Fibroblast of lung (primary cell): ENCODE results near the gene CRYL1. TPM values are rescaled to one million over a fixed set of nuclear protein-coding genes. Genes with fewer than 3 reads are reported as not detected.

Source experiments
- DNase-seq, 2 donors: peaks; one replicate each; pipeline versions ENCODE4 v3.0.0 to v3.0.0-alpha.2; 2010; ENCODE audit warnings: low read depth in 2 of 2
- H2AFZ ChIP-seq: 2 replicates; pipeline ENCODE4 v1.5.1; 2012; ENCODE audit warnings: low read length, control low read depth, inconsistent platforms
- H3K27ac ChIP-seq: 2 replicates; pipeline ENCODE4 v1.5.1; 2011; ENCODE audit warnings: low read length, control low read depth; ENCODE audit not compliant: insufficient read depth
- H3K27me3 ChIP-seq: 2 replicates; pipeline ENCODE4 v1.5.1; 2011; ENCODE audit warnings: mild to moderate bottlenecking, low read length; ENCODE audit not compliant: control insufficient read depth, insufficient read depth
- H3K36me3 ChIP-seq: 2 replicates; pipeline ENCODE4 v1.5.1; 2011; ENCODE audit warnings: low read length; ENCODE audit not compliant: control insufficient read depth, insufficient read depth
- H3K4me1 ChIP-seq: 2 replicates; pipeline ENCODE4 v1.5.1; 2011; ENCODE audit warnings: low read length; ENCODE audit not compliant: control insufficient read depth, insufficient read depth; ENCODE audit errors: extremely low read depth
- H3K4me2 ChIP-seq: 2 replicates; pipeline ENCODE4 v1.5.1; 2011; ENCODE audit warnings: low read length, control low read depth; ENCODE audit not compliant: insufficient read depth; ENCODE audit errors: extremely low read depth
- H3K4me3 ChIP-seq, 4 experiments: fragments of 200-600 bp in 1 of 4; sonication (generic) in 1 of 4; replicated peaks in 1 of 4; 2 replicates each; pipeline ENCODE4 v1.5.1; 2011 to 2016; ENCODE audit warnings: low read length in 4 of 4, low read depth in 3 of 4, mild to moderate bottlenecking in 3 of 4, control low read depth in 2 of 4, inconsistent platforms in 1 of 4, mixed read lengths in 1 of 4; ENCODE audit not compliant: insufficient read depth in 1 of 4; ENCODE audit errors: control extremely low read depth in 1 of 4
- H3K79me2 ChIP-seq: 2 replicates; pipeline ENCODE4 v1.5.1; 2012; ENCODE audit warnings: mild to moderate bottlenecking, low read length, inconsistent platforms; ENCODE audit not compliant: control insufficient read depth, insufficient read depth
- H3K9ac ChIP-seq: 2 replicates; pipeline ENCODE4 v1.5.1; 2011; ENCODE audit warnings: mild to moderate bottlenecking, low read length, control low read depth; ENCODE audit not compliant: insufficient read depth
- H3K9me3 ChIP-seq: 2 replicates; pipeline ENCODE4 v1.5.1; 2012; ENCODE audit warnings: low read depth, low read length; ENCODE audit not compliant: control insufficient read depth, insufficient read depth
- H4K20me1 ChIP-seq: 2 replicates; pipeline ENCODE4 v1.5.1; 2011; ENCODE audit warnings: low read length; ENCODE audit not compliant: control insufficient read depth, insufficient read depth; ENCODE audit errors: extremely low read depth
- EZH2 ChIP-seq: IDR thresholded peaks from 2 replicates; pipeline ENCODE4 v1.5.1; 2012; ENCODE audit warnings: low read length, control low read depth, mild to moderate bottlenecking; ENCODE audit errors: missing control alignments
- polyA plus RNA-seq, 2 donors: library from polyadenylated mRNA; depleted of rRNA in 1 of 2; stranded (reverse) in 1 of 2; unstranded in 1 of 2; fragments of >200 nt; gene quantifications; 2 replicates each; pipeline ENCODE4 v1.2.1, GENCODE V29; 2011 to 2012; ENCODE audit warnings: missing spikeins in 1 of 2
- total RNA-seq: library from RNA; depleted of rRNA; stranded (reverse); fragments of >200 nt; gene quantifications from 2 replicates; pipeline ENCODE4 v1.2.1, GENCODE V29; 2014
- TF ChIP-seq, protein P1 (sequence below), 2 donors: IDR thresholded peaks in 1 of 2; conservative IDR thresholded peaks in 1 of 2; 1 replicate in 1 of 2; 2 replicates in 1 of 2; pipeline ENCODE4 v1.5.1; 2011 to 2012; ENCODE audit warnings: low read length in 2 of 2, control low read depth in 1 of 2, inconsistent platforms in 1 of 2, low read depth in 1 of 2, mild to moderate bottlenecking in 1 of 2

The CRYL1 gene
- total and polyA plus RNA-seq, 2 donors (not counting 1 experiment from before 2014, with no cell fraction given), result 18.3 to 20.1 TPM

GRCh38 chr13:20362484-20363041, 163.1 kb downstream of the CRYL1 start:
- H3K4me2 ChIP-seq, result no peak overlapping the region

GRCh38 chr13:20360835-20361412, 164.7 kb downstream of the CRYL1 start:
- peak in 1 of 2 donors; percentile 68 for DNase-seq
- Histone ChIP-seq H4K20me1 (no peaks in the 10 kb centered on the region), H2AFZ (no peak overlapping the region), H3K27ac (no peak overlapping the region), H3K79me2 (no peaks in the 10 kb centered on the region), H3K9ac (no peak overlapping the region), H3K4me3 (no peak overlapping the region), H3K36me3 (no peaks in the 10 kb centered on the region), H3K4me1 (no peaks in the 10 kb centered on the region), H3K9me3 (no peaks in the 10 kb centered on the region), H3K27me3 (no peaks in the 10 kb centered on the region), H3K4me2 (no peak overlapping the region)
- TF ChIP-seq EZH2, result no peak
- TF ChIP-seq, protein P1, sequence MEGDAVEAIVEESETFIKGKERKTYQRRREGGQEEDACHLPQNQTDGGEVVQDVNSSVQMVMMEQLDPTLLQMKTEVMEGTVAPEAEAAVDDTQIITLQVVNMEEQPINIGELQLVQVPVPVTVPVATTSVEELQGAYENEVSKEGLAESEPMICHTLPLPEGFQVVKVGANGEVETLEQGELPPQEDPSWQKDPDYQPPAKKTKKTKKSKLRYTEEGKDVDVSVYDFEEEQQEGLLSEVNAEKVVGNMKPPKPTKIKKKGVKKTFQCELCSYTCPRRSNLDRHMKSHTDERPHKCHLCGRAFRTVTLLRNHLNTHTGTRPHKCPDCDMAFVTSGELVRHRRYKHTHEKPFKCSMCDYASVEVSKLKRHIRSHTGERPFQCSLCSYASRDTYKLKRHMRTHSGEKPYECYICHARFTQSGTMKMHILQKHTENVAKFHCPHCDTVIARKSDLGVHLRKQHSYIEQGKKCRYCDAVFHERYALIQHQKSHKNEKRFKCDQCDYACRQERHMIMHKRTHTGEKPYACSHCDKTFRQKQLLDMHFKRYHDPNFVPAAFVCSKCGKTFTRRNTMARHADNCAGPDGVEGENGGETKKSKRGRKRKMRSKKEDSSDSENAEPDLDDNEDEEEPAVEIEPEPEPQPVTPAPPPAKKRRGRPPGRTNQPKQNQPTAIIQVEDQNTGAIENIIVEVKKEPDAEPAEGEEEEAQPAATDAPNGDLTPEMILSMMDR (conservative IDR thresholded peaks at IDR 0.05 in 1 of 2, IDR thresholded peaks at IDR 0.05 in 1 of 2; ENCODE audit: low read depth in 1 of 2, low read length in 2 of 2), result no peak

More at GRCh38 chr13:20362484-20363041, 163.1 kb downstream of the CRYL1 start:
- TF ChIP-seq EZH2, result no peak
- TF ChIP-seq, protein P1 (conservative IDR thresholded peaks at IDR 0.05 in 1 of 2, IDR thresholded peaks at IDR 0.05 in 1 of 2; ENCODE audit: low read depth in 1 of 2, low read length in 2 of 2), result no peak
- Histone ChIP-seq H2AFZ (no peak overlapping the region), H3K27ac (no peak overlapping the region), H3K4me3 (no peak overlapping the region), H3K79me2 (no peaks in the 10 kb centered on the region), H3K27me3 (no peaks in the 10 kb centered on the region), H3K4me1 (no peaks in the 10 kb centered on the region), H3K9ac (no peak overlapping the region), H3K36me3 (no peaks in the 10 kb centered on the region), H4K20me1 (no peaks in the 10 kb centered on the region), H3K9me3 (no peaks in the 10 kb centered on the region)
- no peak for DNase-seq

DNA sequence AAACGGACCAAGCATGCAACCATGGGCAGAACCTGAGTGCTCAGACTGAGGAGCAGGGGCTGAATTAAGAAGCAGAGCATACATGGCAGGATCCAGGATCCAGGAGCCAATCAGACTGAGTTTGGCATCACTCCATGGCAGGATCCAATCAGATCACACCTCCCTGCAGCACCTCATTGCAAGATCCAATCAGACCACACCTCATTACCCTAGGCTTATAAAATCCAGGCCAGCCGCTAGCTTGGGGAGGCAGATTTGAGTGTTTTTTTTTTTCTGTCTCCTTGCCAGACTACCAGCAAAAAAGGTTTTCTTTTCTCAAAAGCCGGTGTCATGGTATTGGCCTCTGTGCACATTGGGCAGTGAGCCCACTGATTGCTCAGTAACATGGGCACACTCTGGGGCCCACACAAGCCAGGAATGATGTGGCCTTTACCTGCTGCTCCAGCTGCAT, 165.6 kb downstream of the CRYL1 start:
- no peaks in the 10 kb centered on the region for H4K20me1 ChIP-seq
- no peaks in the 10 kb centered on the region for H3K79me2 ChIP-seq
- no peak for TF ChIP-seq EZH2
- TF ChIP-seq, protein P1 (conservative IDR thresholded peaks at IDR 0.05 in 1 of 2, IDR thresholded peaks at IDR 0.05 in 1 of 2; ENCODE audit: low read depth in 1 of 2, low read length in 2 of 2), result no peak
- H2AFZ ChIP-seq, result no peak overlapping the region
- no peaks in the 10 kb centered on the region for H3K27me3 ChIP-seq
- no peaks in the 10 kb centered on the region for H3K9me3 ChIP-seq
- no peak overlapping the region for H3K4me3 ChIP-seq
- no peak overlapping the region for H3K9ac ChIP-seq
- H3K36me3 ChIP-seq, result no peaks in the 10 kb centered on the region
- no peak overlapping the region for H3K4me2 ChIP-seq
- no peaks in the 10 kb centered on the region for H3K4me1 ChIP-seq
- DNase-seq, result peak; percentile 62 to 88
- no peak overlapping the region for H3K27ac ChIP-seq
